GM18505 (cell line): ENCODE data around the gene ANKRD13B.
"Not testable (repeated sequence)": the region's sequence is repeated elsewhere in the genome, so short reads cannot be mapped to it uniquely, and the experiment has no call there.

Source experiments
- ATAC-seq: cut with Tn5 transposase; IDR thresholded peaks from one replicate; pipeline ENCODE4 v1.9.1; 2021; ENCODE audit not compliant: unreplicated experiment
- POLR2A ChIP-seq: IDR thresholded peaks from 4 replicates; pipeline ENCODE4 v1.6.1; 2011; ENCODE audit warnings: borderline replicate concordance; ENCODE audit not compliant: insufficient read depth, insufficient read length; ENCODE audit errors: extremely low read depth

ANKRD13B gene

GRCh38 chr17:29592850-29593551 is at the start of gene ANKRD13B:
Gene ANKRD13B, plus strand, starts transcription at chr17:29593132. Its CDS starts 490 bp downstream, at chr17:29593622.
- no peak for ATAC-seq

GRCh38 chr17:29544066-29544465 is 48.9 kb upstream of the ANKRD13B start:
- ATAC-seq, result no peak

More at GRCh38 chr17:29592850-29593551, at the start of gene ANKRD13B:
- no peak for TF ChIP-seq POLR2A

DNA sequence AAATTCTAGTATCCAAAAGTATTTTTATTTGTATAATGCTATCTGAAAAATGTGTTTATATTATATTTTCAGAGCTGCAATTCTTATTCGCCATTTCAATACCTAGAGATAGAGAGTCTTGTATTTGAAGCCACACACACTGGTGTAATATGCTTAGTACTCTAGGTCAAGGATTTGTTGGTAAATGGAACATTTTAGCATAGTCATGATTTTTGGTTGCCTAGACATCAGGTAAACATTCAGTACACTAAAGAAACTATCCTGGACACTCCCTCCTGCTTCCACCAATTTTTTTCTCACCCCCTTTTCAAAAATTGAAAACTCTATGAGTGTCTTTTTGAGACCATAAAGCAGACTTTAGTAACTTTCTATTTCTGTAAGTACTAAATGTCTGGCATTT is 46.8 kb upstream of the ANKRD13B start:
- no peak for TF ChIP-seq POLR2A
- no peak for ATAC-seq

More at GRCh38 chr17:29544066-29544465, 48.9 kb upstream of the ANKRD13B start:
- no peak for TF ChIP-seq POLR2A

DNA sequence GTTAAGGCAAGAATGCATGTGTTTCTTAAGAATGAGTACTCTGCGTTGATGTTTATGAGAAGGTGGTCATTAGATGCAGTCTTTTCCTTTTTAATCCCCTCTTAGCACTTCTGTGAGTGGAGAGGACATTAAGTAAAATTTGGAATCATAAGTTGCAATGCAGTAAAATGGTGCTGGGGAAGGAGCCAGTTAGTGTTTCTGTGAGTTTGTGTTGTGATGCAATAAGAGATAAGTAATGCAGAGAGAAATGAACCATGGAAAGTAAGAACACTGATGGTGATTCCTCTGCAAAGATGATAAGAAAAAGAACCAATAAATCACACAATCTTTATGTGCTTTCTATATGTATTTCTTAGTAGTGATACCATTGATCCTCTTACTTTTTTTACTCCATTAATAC is 46.1 kb upstream of the ANKRD13B start:
- TF ChIP-seq POLR2A, result no peak
- no peak for ATAC-seq

DNA sequence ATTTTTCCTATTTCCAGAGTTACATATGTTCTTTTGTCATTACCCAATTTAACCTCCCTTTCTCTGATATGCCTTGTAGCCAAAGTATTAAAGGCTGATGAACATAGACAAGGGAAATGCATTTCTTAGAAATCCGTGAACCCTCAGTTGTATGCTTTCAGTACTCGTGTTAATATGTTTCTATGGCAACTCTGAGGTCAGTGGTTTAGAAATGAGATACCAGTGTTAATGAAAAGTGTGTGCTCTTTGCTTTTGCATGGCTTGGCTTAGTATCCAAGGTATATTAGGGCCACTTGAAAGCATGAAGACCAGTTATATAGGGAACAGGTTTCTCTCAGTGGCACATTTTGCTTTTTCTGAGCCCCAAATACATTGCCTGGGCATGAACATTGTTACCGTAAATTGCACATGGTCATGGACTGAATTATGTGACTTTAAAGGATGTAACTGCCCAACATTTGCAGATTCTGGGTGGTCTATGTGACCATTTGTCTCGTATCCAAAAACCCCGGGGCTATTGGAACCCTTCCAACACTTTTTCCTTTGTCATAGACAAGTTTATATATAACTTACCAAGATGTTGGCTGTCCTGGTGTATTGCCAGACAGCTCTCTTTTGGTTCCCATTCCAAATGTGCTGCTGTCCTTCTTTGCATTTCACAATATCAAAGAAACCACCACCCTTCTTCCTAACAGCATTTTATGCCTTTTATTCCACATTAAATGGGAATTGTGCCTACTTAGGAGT is 43.6 kb upstream of the ANKRD13B start:
- no peak for TF ChIP-seq POLR2A
- no peak for ATAC-seq

GRCh38 chr17:29555840-29556239 is 37.1 kb upstream of the ANKRD13B start:
- no peak for ATAC-seq
- TF ChIP-seq POLR2A, result no peak

GRCh38 chr17:29557085-29557738 is 35.7 kb upstream of the ANKRD13B start:
- TF ChIP-seq POLR2A, result no peak
- no peak for ATAC-seq

DNA sequence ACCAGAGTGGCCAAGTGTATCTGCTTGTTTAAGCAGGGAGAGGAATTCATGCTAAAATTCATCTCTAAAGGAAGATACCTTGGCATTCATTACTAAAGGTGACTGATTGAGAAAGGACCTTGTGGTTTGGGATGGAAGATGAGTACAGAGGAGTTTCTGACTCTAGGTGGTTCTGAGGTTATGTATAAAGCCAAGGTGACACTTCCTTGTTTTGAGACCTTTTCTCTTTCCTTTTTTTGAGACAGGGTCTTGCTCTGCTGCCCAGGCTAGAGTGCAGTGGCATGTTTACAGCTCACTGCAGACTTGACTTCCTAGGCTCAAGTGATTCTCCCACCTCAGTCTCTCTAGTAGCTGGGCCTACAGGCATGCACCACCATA is 35.2 kb upstream of the ANKRD13B start:
- no peak for ATAC-seq
- TF ChIP-seq POLR2A, result no peak

- not testable (repeated sequence) for ATAC-seq
These were observed 34.8 kb upstream of the ANKRD13B start for GRCh38 chr17:29558139-29558538.

DNA sequence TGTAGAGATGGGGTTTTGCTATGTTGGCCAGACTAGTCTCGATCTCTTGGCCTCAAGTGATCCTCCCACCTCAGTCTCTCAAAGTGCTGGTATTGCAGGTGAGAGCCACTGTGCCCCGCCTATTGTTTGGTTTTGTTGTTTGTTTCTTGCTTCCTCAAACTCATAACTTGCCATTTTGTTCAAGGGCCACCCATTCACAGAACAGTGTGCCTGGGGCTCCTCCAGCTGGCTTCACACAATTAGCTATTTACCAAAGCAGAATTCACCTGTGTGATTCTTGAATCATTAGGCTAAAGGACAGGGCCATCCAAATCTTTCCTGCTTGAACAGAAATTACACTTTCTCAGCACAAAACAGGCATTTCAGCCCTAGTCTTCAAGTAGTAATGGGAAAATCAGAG is 33.3 kb upstream of the ANKRD13B start:
- no peak for ATAC-seq
- TF ChIP-seq POLR2A, result no peak

- ATAC-seq, result no peak
- no peak for TF ChIP-seq POLR2A
These were observed 32.6 kb upstream of the ANKRD13B start for GRCh38 chr17:29560316-29560715.

- no peak for TF ChIP-seq POLR2A
- ATAC-seq, result no peak
These were observed 31.1 kb upstream of the ANKRD13B start for GRCh38 chr17:29561554-29562517.

- no peak for TF ChIP-seq POLR2A
- no peak for ATAC-seq
These were observed 30.3 kb upstream of the ANKRD13B start for GRCh38 chr17:29562615-29563014.
